GM12801 (cell line): Measurements from ENCODE around the gene SLC7A10.

Source experiments
- CTCF ChIP-seq: IDR thresholded peaks from one replicate; pipeline ENCODE4 v1.5.1; 2011; ENCODE audit warnings: control low read depth; ENCODE audit not compliant: insufficient read length; ENCODE audit errors: extremely low read depth

The SLC7A10 gene

DNA sequence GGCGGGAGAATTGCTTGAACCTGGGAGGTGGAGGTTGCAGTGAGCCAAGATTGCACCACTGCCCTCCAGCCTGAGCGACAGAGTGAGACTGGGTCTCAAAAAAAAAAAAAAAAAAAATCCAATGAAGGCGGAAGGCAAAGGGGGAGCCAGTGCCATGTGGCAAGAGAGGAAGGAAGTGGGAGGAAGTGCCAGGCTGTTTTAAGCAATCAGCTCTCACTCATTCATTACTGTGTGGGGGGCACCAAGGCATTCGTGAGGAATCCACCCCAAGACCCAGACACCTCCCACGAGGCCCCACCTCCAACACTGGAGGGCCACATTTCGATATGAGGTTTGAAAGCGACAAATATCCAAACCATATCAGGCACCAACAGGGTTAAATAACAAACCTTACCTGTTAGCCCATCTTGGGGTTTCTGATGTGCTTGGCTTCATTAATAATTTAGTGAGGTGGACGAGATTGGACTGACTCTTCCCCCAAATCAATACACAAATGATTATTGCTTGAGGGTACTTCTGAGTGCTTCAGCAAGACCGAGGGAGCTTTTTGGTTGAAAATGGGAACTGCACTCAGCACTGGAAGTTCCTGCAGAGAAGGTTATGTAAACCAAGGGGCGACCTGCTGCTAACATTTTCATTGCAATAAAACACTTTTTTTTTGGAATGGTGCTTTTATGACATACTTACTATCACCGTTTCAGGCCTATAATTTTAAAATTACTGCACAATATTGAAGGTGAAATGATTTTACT lies 39.0 kb downstream of the SLC7A10 start:
- TF ChIP-seq CTCF, result no peak

- no peak for TF ChIP-seq CTCF
These were observed 48.2 kb downstream of the SLC7A10 start for GRCh38 chr19:33177417-33177979.

DNA sequence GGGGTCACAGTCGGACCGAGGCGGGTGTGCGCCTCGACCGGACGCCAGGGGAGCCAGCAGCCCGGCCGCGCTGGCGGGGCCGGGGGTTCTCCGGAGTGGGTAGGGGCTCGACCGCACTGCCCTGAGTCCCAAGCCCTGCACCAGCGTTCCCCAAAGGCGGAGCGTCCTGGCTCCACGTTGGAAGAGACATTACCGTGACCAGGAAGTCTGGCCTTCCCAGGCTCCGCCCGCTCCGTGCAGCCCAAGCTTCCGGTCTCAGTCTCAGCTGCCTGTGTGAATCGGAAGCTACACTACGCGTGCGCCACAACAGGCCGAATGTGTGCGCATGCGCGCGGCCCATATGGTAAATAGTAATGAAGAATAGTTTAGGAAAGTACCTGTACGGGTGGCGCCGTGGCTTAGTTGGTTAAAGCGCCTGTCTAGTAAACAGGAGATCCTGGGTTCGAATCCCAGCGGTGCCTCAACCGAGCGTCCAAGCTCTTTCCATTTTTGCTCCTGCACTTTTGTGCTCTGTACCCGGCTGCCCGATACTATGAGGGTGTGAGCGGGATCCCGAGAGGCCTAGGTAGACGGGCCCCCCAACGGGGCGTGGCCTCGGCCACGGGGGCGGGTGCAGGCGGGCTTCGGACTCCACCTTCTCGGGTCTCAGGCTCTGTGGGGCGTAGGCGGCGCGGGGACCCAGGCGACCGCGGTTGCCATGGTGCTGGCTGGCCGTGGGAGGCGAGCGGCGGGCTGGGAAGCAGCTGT lies 48.8 kb downstream of the SLC7A10 start:
- no peak for TF ChIP-seq CTCF

GRCh38 chr19:33175886-33176669 lies 49.6 kb downstream of the SLC7A10 start:
- no peak for TF ChIP-seq CTCF

- TF ChIP-seq CTCF, result no peak
These were observed 50.4 kb downstream of the SLC7A10 start for GRCh38 chr19:33175156-33175782.

- TF ChIP-seq CTCF, result no peak
These were observed 51.5 kb downstream of the SLC7A10 start for GRCh38 chr19:33174186-33174585.
